HS-5 (cell line): Measurements from ENCODE around the gene C4orf54.

Experiments
- DNase-seq: peaks from one replicate; pipeline ENCODE4 v3.0.0-alpha.2; 2012; ENCODE audit warnings: low read depth

Gene C4orf54

GRCh38 chr4:99651811-99652485, 5.7 kb downstream of the C4orf54 start:
- no peak for DNase-seq

GRCh38 chr4:99651016-99651769, 6.4 kb downstream of the C4orf54 start:
- DNase-seq = no peak

GRCh38 chr4:99649778-99650177, 7.8 kb downstream of the C4orf54 start:
- no peak for DNase-seq

GRCh38 chr4:99649208-99649607, 8.4 kb downstream of the C4orf54 start:
- DNase-seq = no peak

- DNase-seq = no peak
Measured at GRCh38 chr4:99648321-99648720, 9.3 kb downstream of the C4orf54 start.

- no peak for DNase-seq
Measured at GRCh38 chr4:99647071-99647470, 10.6 kb downstream of the C4orf54 start.

- no peak for DNase-seq
Measured at GRCh38 chr4:99645638-99646037, 12.0 kb downstream of the C4orf54 start.

GRCh38 chr4:99645036-99645435, 12.6 kb downstream of the C4orf54 start:
- DNase-seq = no peak

GRCh38 chr4:99644453-99644852, 13.2 kb downstream of the C4orf54 start:
- no peak for DNase-seq

- no peak for DNase-seq
Measured at GRCh38 chr4:99642725-99643489, 14.7 kb downstream of the C4orf54 start.

GRCh38 chr4:99640676-99641075, 17.0 kb downstream of the C4orf54 start:
- no peak for DNase-seq

GRCh38 chr4:99637174-99637573, 20.5 kb downstream of the C4orf54 start:
- DNase-seq = no peak

GRCh38 chr4:99636422-99636821, 21.2 kb downstream of the C4orf54 start:
- DNase-seq = no peak

GRCh38 chr4:99635601-99636000, 22.0 kb downstream of the C4orf54 start:
- DNase-seq = peak; percentile 13

- no peak for DNase-seq
Measured at GRCh38 chr4:99634742-99635360, 22.8 kb downstream of the C4orf54 start.

GRCh38 chr4:99633772-99634171, 23.9 kb downstream of the C4orf54 start:
- no peak for DNase-seq

- DNase-seq = no peak
Measured at GRCh38 chr4:99630857-99631360, 26.7 kb downstream of the C4orf54 start.

- no peak for DNase-seq
Measured at GRCh38 chr4:99629962-99630554, 27.6 kb downstream of the C4orf54 start.

- no peak for DNase-seq
Measured at GRCh38 chr4:99628040-99628439, 29.6 kb downstream of the C4orf54 start.

- no peak for DNase-seq
Measured at GRCh38 chr4:99625369-99625768, 32.3 kb downstream of the C4orf54 start.

- no peak for DNase-seq
Measured at GRCh38 chr4:99624141-99624719, 33.4 kb downstream of the C4orf54 start.
